Right lobe of liver (tissue), 6 donors: ENCODE results near the gene HOXA10. TPM values are rescaled to one million over a fixed set of nuclear protein-coding genes. Genes with fewer than 3 reads are reported as not detected.
A peak's percentile ranks its signal among the peaks of the same experiment; 100 is the strongest.

Source experiments
- ATAC-seq, 4 donors: fragments of 200-7000 bp; cut with Tn5 transposase; one replicate each; pipeline ENCODE4 v1.9.1; 2020; ENCODE audit warnings: mild to moderate bottlenecking in 4 of 4, moderate library complexity in 4 of 4
- DNase-seq, 3 donors: peaks; one replicate each; pipeline ENCODE4 v3.0.0-alpha.2; 2020
- H3K27ac ChIP-seq, 3 donors: fragments of 200-600 bp; one replicate each; pipeline ENCODE4 v1.8.0; 2022
- H3K27me3 ChIP-seq, 2 donors: fragments of 200-600 bp; one replicate each; pipeline ENCODE4 v1.8.0; 2022
- H3K36me3 ChIP-seq, 4 donors: fragments of 200-600 bp; sonication (generic) in 1 of 4; one replicate each; pipeline versions ENCODE4 v1.5.1 to v1.8.0; 2017 to 2022; ENCODE audit warnings: control low read depth in 1 of 4
- H3K4me1 ChIP-seq, 4 donors: fragments of 200-600 bp; sonication (generic) in 1 of 4; one replicate each; pipeline versions ENCODE4 v1.5.1 to v1.8.0; 2017 to 2022; ENCODE audit warnings: control low read depth in 1 of 4
- H3K4me3 ChIP-seq, 3 donors: fragments of 200-600 bp; one replicate each; pipeline ENCODE4 v1.8.0; 2022
- H3K9me3 ChIP-seq, 4 donors: fragments of 200-600 bp; sonication (generic) in 1 of 4; one replicate each; pipeline versions ENCODE4 v1.5.1 to v1.8.0; 2017 to 2022; ENCODE audit warnings: control low read depth in 1 of 4
- CTCF ChIP-seq, 4 donors: fragments of 200-600 bp in 3 of 4; fragments of 450-650 bp in 1 of 4; IDR thresholded peaks; one replicate each; pipeline versions ENCODE4 v1.5.1 to v1.8.0; 2016 to 2022; ENCODE audit warnings: antibody characterized with exemption in 4 of 4, mild to moderate bottlenecking in 2 of 4
- POLR2A ChIP-seq: fragments of 450-650 bp; IDR thresholded peaks from one replicate; pipeline ENCODE4 v1.6.1; 2017; ENCODE audit warnings: antibody characterized with exemption, mild to moderate bottlenecking
- WGBS: methylation state at CpG from one replicate; pipeline ENCODE4 v1.1.6; 2018; ENCODE audit warnings: low coverage, low lambda C conversion rate; ENCODE audit not compliant: insufficient coverage; ENCODE audit errors: missing lambda C conversion rate; 5-methylcytosine and 5-hydroxymethylcytosine counted together
- intact Hi-C, 2 donors: fragments of 100-400 bp; cut with DNase I; formaldehyde crosslinking; loops; one replicate each; pipeline versions ENCODE4 v1.11.2 to v1.14.1; 2022
- total RNA-seq, 6 experiments: library from RNA; depleted of rRNA in 2 of 6; stranded (reverse); fragments of >200 nt in 2 of 6; fragmentation: NEBNext Ultra II Directional in 3 of 6; extraction: Animal tissue kit (Norgen Biotek cat#: 25700) in 3 of 6; gene quantifications; one replicate each; pipeline versions ENCODE4 v1.1.0 to v1.2.4, GENCODE V29; 2016 to 2023
- donor health status: DM: no; HTN: yes; CAD: no.
- donor health status: DM: no; HTN: no; CAD: no.
- donor health status: DM: no; HTN: no; CAD: no.
- donor health status: DM: no; HTN: yes; CAD: no.
- donor health status: DM: no; HTN: yes; CAD: no.

HOXA10 gene
- total RNA-seq, 6 experiments from 2014 or later: not detected

DNA sequence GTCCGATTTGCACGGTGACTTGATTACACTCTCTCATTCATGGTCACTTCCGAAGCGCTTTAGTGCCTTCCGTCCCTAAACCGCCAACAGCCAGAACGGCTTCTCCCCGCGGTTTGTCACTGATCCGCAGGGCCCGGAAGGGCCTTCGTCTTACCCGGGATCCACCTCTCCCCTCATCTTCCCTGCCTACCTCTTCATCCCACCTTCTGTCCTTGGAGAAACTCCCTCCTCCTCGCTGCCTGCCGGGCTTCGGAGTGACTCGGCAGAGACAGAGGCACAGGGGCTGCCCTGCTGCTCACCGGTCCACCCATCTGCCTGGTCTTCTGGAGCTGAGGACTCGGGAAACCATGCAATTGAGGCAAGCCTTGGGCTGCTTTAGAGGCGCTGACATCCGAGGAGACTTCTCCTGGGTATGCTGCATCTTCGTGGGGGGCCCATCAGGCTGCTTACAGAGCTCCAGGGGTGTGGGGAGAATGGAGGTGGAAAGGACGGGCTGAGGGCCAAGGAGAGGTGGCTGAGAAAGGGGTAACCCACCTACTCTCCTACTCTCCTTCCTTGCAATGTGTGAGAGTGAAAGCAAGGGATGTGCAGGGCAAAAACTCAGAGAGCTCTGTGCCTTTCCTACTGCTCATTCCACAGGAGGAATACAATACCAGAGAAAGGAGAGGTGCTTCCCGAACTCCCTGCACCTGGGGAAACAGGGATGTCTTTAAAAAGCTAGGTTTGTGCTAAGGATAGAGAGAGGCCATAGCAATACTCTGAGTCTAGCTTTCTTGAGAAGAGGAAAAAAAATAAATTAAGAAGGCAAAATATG, 11.9 kb upstream of the HOXA10 start:
- TF ChIP-seq CTCF (IDR thresholded peaks at IDR 0.05) (no peak), POLR2A (no peak)
- no peak for ATAC-seq
- intact Hi-C loops: no loop called here
- WGBS: 5% methylated on average over 16 of the region's 24 CpGs
- peaks cover 0 to 20% (median 0%) of the 10 kb centered on the region in 4 donors for H3K4me1 ChIP-seq
- H3K27ac ChIP-seq: no peak overlapping the region
- H3K4me3 ChIP-seq: no peak overlapping the region
- no peaks in the 10 kb centered on the region for H3K36me3 ChIP-seq
- DNase-seq: peak in 2 of 3 donors; percentile 27 to 31
- peaks cover 22 to 87% of the 10 kb centered on the region in 2 donors for H3K27me3 ChIP-seq
- no peaks in the 10 kb centered on the region for H3K9me3 ChIP-seq

GRCh38 chr7:27185013-27185853, 11.1 kb upstream of the HOXA10 start, which contains the start of gene HOXA11:
Gene HOXA11 (minus strand): TSS chr7:27185232. CDS start chr7:27185144, 88 bp downstream.
- ATAC-seq (no peak), DNase-seq (peak in 2 of 3 donors; percentile 23 to 31)
- Histone ChIP-seq H3K4me1 (peaks cover 0 to 20% (median 0%) of the 10 kb centered on the region in 4 donors), H3K27ac (no peak within 1 kb of the TSS), H3K27me3 (peaks cover 27 to 86% of the 10 kb centered on the region in 2 donors), H3K9me3 (no peaks in the 10 kb centered on the region), H3K4me3 (peak within 1 kb of the TSS in 2 of 3 donors; percentile 16 to 21), H3K36me3 (no peaks in the 10 kb centered on the region)
- intact Hi-C loops: no loop called here
- 6% methylated on average over 22 of the region's 43 CpGs for WGBS
- no peak for TF ChIP-seq POLR2A
- no peak for TF ChIP-seq CTCF (IDR thresholded peaks at IDR 0.05)

DNA sequence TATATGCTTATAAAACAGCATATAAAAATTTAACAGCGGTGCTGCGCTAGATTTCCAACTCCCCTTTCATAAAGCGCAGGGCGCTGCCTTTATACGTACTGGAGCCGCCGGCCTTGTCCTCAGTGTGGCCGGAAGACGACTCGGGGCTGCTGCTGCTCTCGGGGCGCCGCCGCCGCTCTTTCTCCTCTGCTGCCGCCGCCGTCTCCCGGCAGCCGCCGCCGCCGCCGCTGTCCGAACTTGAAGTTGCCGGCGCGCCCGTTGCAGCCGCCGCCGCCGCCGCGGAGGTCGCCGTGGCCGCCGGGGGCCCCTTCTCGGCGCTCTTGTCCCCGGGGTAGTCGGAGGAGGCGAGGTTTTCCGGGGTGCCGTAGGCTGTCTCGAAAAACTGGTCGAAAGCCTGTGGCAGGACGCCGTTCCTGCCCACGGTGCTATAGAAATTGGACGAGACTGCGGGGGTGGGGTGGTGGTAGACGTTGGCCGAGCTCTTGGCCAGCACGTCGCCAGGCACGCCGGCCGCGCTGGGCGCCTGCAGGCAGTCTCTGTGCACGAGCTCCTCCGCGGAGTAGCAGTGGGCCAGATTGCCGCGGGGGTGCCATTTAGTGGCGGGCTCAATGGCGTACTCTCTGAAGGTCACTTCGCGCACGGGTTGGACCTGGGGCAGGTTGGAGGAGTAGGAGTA, 10.4 kb upstream of the HOXA10 start:
- Histone ChIP-seq H3K4me3 (peak overlapping the region in 2 of 3 donors; percentile 16 to 21), H3K27ac (no peak overlapping the region), H3K4me1 (peaks cover 0 to 26% (median 0%) of the 10 kb centered on the region in 4 donors), H3K27me3 (peaks cover 33 to 88% of the 10 kb centered on the region in 2 donors), H3K9me3 (no peaks in the 10 kb centered on the region), H3K36me3 (no peaks in the 10 kb centered on the region)
- peak in 1 of 4 donors; percentile 22 for ATAC-seq
- TF ChIP-seq CTCF (IDR thresholded peaks at IDR 0.05): no peak
- TF ChIP-seq POLR2A: no peak
- intact Hi-C loops: no loop called here
- peak in 2 of 3 donors; percentile 38 to 50 for DNase-seq
- 2% methylated on average over 12 of the region's 72 CpGs for WGBS

GRCh38 chr7:27183682-27184336, 9.7 kb upstream of the HOXA10 start:
- Histone ChIP-seq H3K4me1 (peaks cover 0 to 22% (median 0%) of the 10 kb centered on the region in 4 donors), H3K36me3 (no peaks in the 10 kb centered on the region), H3K27me3 (peaks cover 40 to 88% of the 10 kb centered on the region in 2 donors), H3K27ac (no peak overlapping the region), H3K4me3 (no peak overlapping the region), H3K9me3 (no peaks in the 10 kb centered on the region)
- peak in 2 of 3 donors; percentile 10 to 24 for DNase-seq
- intact Hi-C loops: no loop called here
- 4% methylated on average over 26 of the region's 30 CpGs for WGBS
- ATAC-seq: no peak
- TF ChIP-seq POLR2A (no peak), CTCF (IDR thresholded peaks at IDR 0.05) (no peak)
